HepG2 (cell line): ENCODE measurements around the gene PNMA8C.

Experiments used
- ATF2 ChIP-seq: sonication (generic); formaldehyde crosslinking; IDR thresholded peaks from 2 replicates; pipeline ENCODE4 v1.4.0; 2020; ENCODE audit warnings: missing genetic modification reagents
- CHD4 ChIP-seq: fragments of 200-600 bp; sonication (generic); IDR thresholded peaks from 2 replicates; pipeline ENCODE4 v1.7.0; 2017; ENCODE audit warnings: mild to moderate bottlenecking, low read length, borderline replicate concordance
- CTCF ChIP-seq: sonication (generic); formaldehyde crosslinking; IDR thresholded peaks from 2 replicates; pipeline ENCODE4 v1.5.0; 2020; ENCODE audit warnings: mild to moderate bottlenecking, missing genetic modification reagents, moderate library complexity
- FOXA1 ChIP-seq, 2 experiments: fragments of 450-650 bp in 1 of 2; sonication (generic) in 1 of 2; formaldehyde crosslinking in 1 of 2; IDR thresholded peaks; 2 replicates each; pipeline versions ENCODE4 v1.4.0 to v1.6.1; 2016 to 2020; ENCODE audit warnings: missing genetic modification reagents in 1 of 2
- NFYB ChIP-seq: sonication (generic); formaldehyde crosslinking; IDR thresholded peaks from 2 replicates; pipeline ENCODE4 v1.4.0; 2020; ENCODE audit warnings: missing genetic modification reagents
- PRDM4 ChIP-seq: sonication (generic); formaldehyde crosslinking; IDR thresholded peaks from 2 replicates; pipeline ENCODE4 v1.9.0; 2021; ENCODE audit warnings: missing genetic modification reagents, borderline replicate concordance
- RAD21 ChIP-seq: fragments of 450-650 bp; formaldehyde crosslinking; IDR thresholded peaks from 2 replicates; pipeline ENCODE4 v1.5.0; 2020; ENCODE audit warnings: mild to moderate bottlenecking
- REST ChIP-seq, 2 experiments: IDR thresholded peaks; 2 replicates each; pipeline ENCODE4 v1.6.1; 2011 to 2012; ENCODE audit warnings: low read length in 2 of 2, borderline replicate concordance in 1 of 2, low read depth in 1 of 2, mild to moderate bottlenecking in 1 of 2, moderate library complexity in 1 of 2
- SP1 ChIP-seq, 2 experiments: fragments of 450-650 bp in 1 of 2; sonication (generic) in 1 of 2; formaldehyde crosslinking in 1 of 2; IDR thresholded peaks; 2 replicates each; pipeline versions ENCODE4 v1.4.0 to v1.6.1; 2016 to 2020; ENCODE audit warnings: missing genetic modification reagents in 1 of 2
- ZBTB43 ChIP-seq: sonication (generic); formaldehyde crosslinking; conservative IDR thresholded peaks from 2 replicates; pipeline ENCODE4 v1.4.0; 2020; ENCODE audit warnings: missing genetic modification reagents
- ZNF292 ChIP-seq: sonication (generic); formaldehyde crosslinking; IDR thresholded peaks from 2 replicates; pipeline ENCODE4 v1.8.1; 2022; ENCODE audit warnings: mild to moderate bottlenecking, low read depth, missing genetic modification reagents, borderline replicate concordance
- ZNF75D ChIP-seq: sonication (generic); formaldehyde crosslinking; IDR thresholded peaks from 2 replicates; pipeline ENCODE4 v1.8.1; 2023; ENCODE audit warnings: missing genetic modification reagents, mild to moderate bottlenecking, borderline replicate concordance

- TF ChIP-seq ZBTB43 (CRISPR knock-in tag) (no peak), NFYB (no peak), CTCF (CRISPR knock-in tag) (no peak), ZNF75D (CRISPR knock-in tag) (no peak), RAD21 (CRISPR knock-in tag) (no peak), CHD4 (no peak), FOXA1 (IDR thresholded peaks at IDR 0.05) (no peak), FOXA1 (CRISPR knock-in tag; IDR thresholded peaks at IDR 0.05) (no peak), ATF2 (CRISPR knock-in tag) (no peak), SP1 (IDR thresholded peaks at IDR 0.05) (no peak), SP1 (CRISPR knock-in tag; IDR thresholded peaks at IDR 0.05) (no peak), PRDM4 (CRISPR knock-in tag) (no peak), REST (IDR thresholded peaks at IDR 0.05; ENCODE audit: borderline replicate concordance in 1 of 2, low read depth in 1 of 2, low read length in 2 of 2) (no peak), ZNF292 (CRISPR knock-in tag) (no peak)
These were observed 50.5 kb downstream of the PNMA8C start for GRCh38 chr19:46378268-46378667.
